ENCODE results near the gene COL13A1. TPM values are rescaled to one million over a fixed set of nuclear protein-coding genes. Genes with fewer than 3 reads are reported as not detected.

COL13A1 gene
- total and polyA plus RNA-seq, 7 donors, result 0.69 to 5.7 (median 2.9) TPM

DNA sequence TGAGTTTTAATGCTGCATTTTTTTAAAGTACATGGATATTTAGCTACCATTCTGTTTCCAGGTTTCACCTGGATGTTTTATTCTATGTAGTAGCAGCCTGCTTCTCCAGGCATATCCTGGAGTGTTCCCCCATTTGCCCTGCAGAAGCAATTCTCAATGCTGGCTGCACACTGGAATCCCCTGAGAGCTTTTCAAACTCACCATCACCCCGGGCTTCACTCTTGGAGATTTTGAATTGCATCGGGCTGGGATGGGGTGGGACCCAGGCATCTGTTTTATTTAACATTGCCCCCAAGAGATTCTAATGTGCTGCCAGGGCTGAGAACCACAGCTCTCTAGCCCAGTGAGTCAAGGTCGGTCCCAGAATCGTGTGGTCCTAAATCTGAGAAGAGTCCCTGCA lies 137.8 kb downstream of the COL13A1 start:
- TF ChIP-seq POLR2A (IDR thresholded peaks at IDR 0.05) (no peak), POLR2AphosphoS5 (IDR thresholded peaks at IDR 0.05) (no peak), EP300 (IDR thresholded peaks at IDR 0.05) (no peak)
- TF ChIP-seq, protein P1, sequence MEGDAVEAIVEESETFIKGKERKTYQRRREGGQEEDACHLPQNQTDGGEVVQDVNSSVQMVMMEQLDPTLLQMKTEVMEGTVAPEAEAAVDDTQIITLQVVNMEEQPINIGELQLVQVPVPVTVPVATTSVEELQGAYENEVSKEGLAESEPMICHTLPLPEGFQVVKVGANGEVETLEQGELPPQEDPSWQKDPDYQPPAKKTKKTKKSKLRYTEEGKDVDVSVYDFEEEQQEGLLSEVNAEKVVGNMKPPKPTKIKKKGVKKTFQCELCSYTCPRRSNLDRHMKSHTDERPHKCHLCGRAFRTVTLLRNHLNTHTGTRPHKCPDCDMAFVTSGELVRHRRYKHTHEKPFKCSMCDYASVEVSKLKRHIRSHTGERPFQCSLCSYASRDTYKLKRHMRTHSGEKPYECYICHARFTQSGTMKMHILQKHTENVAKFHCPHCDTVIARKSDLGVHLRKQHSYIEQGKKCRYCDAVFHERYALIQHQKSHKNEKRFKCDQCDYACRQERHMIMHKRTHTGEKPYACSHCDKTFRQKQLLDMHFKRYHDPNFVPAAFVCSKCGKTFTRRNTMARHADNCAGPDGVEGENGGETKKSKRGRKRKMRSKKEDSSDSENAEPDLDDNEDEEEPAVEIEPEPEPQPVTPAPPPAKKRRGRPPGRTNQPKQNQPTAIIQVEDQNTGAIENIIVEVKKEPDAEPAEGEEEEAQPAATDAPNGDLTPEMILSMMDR (IDR thresholded peaks at IDR 0.05), result no peak

DNA sequence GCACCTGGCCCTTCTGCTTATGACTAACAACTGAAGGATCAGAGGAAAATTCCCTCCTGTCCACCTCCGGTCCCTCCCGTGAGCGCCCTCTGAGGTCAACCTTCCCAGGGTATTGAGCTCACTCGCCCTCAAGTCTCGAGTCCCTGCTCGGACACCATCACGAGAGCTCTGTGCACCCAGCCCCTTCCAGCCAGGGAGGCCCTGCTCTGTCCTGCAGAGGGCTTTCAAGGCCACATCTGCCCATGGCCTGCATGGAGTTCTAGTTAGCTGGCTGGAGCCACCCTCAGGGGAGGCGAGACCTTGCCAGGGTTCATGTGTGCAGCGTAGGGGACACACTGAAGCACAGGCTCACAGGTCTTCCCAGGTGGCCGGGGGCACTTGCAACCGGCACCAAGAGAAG lies 140.0 kb downstream of the COL13A1 start:
- H3K9me3 ChIP-seq, result no peaks in the 10 kb centered on the region
- no peak for TF ChIP-seq POLR2A (IDR thresholded peaks at IDR 0.05)
- no peak for TF ChIP-seq POLR2AphosphoS5 (IDR thresholded peaks at IDR 0.05)
- TF ChIP-seq, protein P1 (IDR thresholded peaks at IDR 0.05), result no peak
- no peak for TF ChIP-seq EP300 (IDR thresholded peaks at IDR 0.05)
- H3K4me1 ChIP-seq, result no peaks in the 10 kb centered on the region
- no peaks in the 10 kb centered on the region for H3K36me3 ChIP-seq
- H3K27me3 ChIP-seq, result no peaks in the 10 kb centered on the region
- no peak overlapping the region for H3K27ac ChIP-seq
- WGBS, 2 donors, result 92 to 94% methylated on average over 11 of the region's 11 CpGs
- DNase-seq, result no peak
- intact Hi-C loops (cut with DNase I), result no loop called here
- H3K4me3 ChIP-seq, result no peak overlapping the region

More for the DNA sequence above, 137.8 kb downstream of the COL13A1 start:
- Histone ChIP-seq H3K9me3 (no peaks in the 10 kb centered on the region), H3K36me3 (no peaks in the 10 kb centered on the region), H3K4me1 (no peaks in the 10 kb centered on the region), H3K4me3 (no peak overlapping the region), H3K27me3 (no peaks in the 10 kb centered on the region), H3K27ac (no peak overlapping the region)
- 90 to 93% methylated on average over 4 of the region's 4 CpGs for WGBS, 2 donors
- intact Hi-C loops (cut with DNase I), result no loop called here
- no peak for DNase-seq

DNA sequence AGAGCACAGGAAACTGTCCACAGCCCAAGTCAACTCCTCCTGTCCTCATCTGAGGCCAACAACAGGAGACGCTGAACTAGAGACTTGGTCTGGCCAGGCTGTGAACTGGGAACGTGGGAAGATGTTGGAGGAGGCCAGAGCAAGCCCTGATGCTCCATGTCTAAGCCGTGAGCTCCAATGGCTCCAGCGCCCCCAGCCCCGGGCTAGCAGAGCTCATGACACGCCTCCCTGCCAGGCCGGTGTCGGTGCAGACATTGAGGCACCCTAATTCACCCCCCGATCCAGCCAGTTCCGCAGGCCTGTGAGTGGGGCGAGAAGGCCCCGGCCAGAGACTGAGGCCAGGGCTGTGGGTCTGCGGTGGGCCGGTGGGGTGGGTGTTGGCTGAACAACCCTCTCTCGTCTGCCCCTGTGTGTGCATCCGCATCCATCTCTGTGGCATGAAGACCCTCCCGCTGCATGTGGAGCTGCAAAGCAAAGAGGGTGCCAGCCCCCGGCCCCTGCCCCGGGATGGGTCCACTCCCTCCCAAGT lies 141.7 kb downstream of the COL13A1 start:
- 94 to 95% methylated on average over 19 of the region's 19 CpGs for WGBS, 2 donors
- TF ChIP-seq EP300 (IDR thresholded peaks at IDR 0.05) (no peak), POLR2A (IDR thresholded peaks at IDR 0.05) (no peak), POLR2AphosphoS5 (IDR thresholded peaks at IDR 0.05) (no peak)
- TF ChIP-seq, protein P1 (IDR thresholded peaks at IDR 0.05), result no peak
- H3K36me3 ChIP-seq, result no peaks in the 10 kb centered on the region
- no peak overlapping the region for H3K27ac ChIP-seq
- H3K9me3 ChIP-seq, result no peaks in the 10 kb centered on the region
- intact Hi-C loops (cut with DNase I), result no loop called here
- DNase-seq, result no peak
- H3K27me3 ChIP-seq, result no peaks in the 10 kb centered on the region
- no peaks in the 10 kb centered on the region for H3K4me1 ChIP-seq
- no peak overlapping the region for H3K4me3 ChIP-seq

DNA sequence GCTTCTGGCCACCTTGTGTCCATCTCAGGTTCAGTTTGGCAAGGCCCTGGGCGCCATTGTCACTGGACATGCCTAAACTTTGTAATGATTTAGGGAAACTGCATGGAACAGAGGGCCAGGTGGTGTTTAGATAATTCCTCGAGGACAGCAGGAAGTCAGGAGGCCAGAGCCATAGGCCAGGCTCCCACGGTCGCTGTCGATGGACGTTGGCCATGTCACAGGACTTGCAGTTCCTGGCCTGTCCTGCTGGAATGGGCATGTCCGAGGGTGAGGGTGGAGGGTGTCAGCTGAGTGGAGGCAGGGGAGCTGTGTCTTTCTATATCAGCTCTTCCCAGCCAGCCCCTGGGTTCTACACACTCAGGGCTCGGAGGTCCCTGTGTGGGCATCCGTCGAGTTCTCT lies 143.1 kb downstream of the COL13A1 start:
- Histone ChIP-seq H3K4me3 (no peak overlapping the region), H3K36me3 (no peaks in the 10 kb centered on the region), H3K4me1 (no peaks in the 10 kb centered on the region), H3K27ac (no peak overlapping the region), H3K27me3 (no peaks in the 10 kb centered on the region), H3K9me3 (no peaks in the 10 kb centered on the region)
- intact Hi-C loops (cut with DNase I), result no loop called here
- DNase-seq, result no peak
- WGBS, 2 donors, result 84% methylated on average over 10 of the region's 10 CpGs
- TF ChIP-seq EP300 (IDR thresholded peaks at IDR 0.05), result no peak
- no peak for TF ChIP-seq POLR2A (IDR thresholded peaks at IDR 0.05)
- no peak for TF ChIP-seq POLR2AphosphoS5 (IDR thresholded peaks at IDR 0.05)
- TF ChIP-seq, protein P1 (IDR thresholded peaks at IDR 0.05), result no peak

DNA sequence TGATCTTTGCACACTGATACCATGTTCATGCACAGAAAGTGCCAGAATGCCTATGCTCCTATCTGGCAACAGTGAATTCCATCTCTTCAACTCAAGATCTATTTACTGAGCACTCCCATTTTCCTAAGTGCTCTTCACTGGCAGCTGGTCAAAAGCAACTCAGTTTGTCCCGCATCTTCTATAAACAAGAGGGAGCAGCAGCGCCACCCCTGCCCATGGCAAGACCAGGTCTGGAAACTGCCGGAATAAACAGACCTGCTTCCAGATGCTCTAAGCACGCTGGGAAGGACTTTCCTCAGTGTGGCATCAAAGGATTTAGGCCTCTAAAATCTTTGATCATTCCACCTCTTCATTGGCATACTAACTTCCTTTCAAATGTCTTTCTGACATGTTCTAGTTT lies 146.6 kb downstream of the COL13A1 start:
- WGBS, 2 donors, result 42 to 69% methylated on average over 4 of the region's 4 CpGs
- Histone ChIP-seq H3K4me3 (no peak overlapping the region), H3K4me1 (no peaks in the 10 kb centered on the region), H3K27ac (no peak overlapping the region), H3K36me3 (no peaks in the 10 kb centered on the region), H3K27me3 (no peaks in the 10 kb centered on the region), H3K9me3 (no peaks in the 10 kb centered on the region)
- intact Hi-C loops (cut with DNase I), result no loop called here
- no peak for DNase-seq
- TF ChIP-seq, protein P1 (IDR thresholded peaks at IDR 0.05), result no peak
- TF ChIP-seq POLR2A (IDR thresholded peaks at IDR 0.05) (no peak), EP300 (IDR thresholded peaks at IDR 0.05) (no peak), POLR2AphosphoS5 (IDR thresholded peaks at IDR 0.05) (no peak)
